Measurements from ENCODE around the gene SLC29A2.

Gene SLC29A2

GRCh38 chr11:66338276-66339161 lies 33.0 kb downstream of the SLC29A2 start:
- no peak for DNase-seq
- in situ Hi-C loops (cut with HindIII; ENCODE audit: low pct_ligation_motif_present, low pct_unique_long_range_greater_than_20kb, low sequenced_read_pairs): no loop called here

DNA sequence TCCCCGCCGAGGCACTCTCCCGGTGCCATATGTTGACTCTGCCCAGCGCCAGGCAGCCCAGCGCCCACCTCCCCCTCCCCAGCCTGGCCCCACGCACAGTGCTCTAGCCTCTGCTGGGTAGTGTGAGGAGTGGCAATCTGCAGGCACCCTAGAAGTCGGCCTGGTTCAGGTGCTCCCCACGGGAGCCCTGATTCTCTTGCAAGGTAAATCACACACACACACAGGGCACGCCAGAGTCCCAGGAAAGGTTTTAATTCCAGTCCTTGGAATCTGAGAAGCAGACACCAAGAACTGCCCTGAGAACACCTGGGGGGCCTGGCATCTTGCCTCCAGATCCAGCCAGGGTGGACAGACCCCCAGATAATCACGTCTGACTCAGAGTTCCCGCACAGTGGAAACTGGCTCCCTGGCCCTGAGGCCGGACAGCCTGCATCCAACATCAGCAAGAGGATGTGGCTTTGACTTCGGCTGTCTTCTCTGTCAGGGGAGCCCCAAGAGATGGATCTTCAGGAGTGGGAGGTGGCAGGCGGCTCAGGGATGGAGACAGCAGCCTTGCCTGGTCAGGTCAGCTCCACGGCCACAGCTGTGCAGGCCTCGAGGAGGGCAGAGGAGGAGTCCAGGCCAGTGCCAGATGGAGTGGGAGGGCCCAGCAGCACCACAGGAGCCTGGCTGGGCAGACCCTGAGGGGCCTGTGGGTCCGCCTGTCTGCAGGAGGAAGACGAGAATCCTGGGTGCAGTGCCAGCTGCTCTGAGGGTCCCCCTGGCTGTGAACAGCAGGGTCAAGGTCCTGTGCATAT lies 34.3 kb downstream of the SLC29A2 start:
- no peak for DNase-seq
- in situ Hi-C loops (cut with HindIII; ENCODE audit: low pct_ligation_motif_present, low pct_unique_long_range_greater_than_20kb, low sequenced_read_pairs): no loop called here

DNA sequence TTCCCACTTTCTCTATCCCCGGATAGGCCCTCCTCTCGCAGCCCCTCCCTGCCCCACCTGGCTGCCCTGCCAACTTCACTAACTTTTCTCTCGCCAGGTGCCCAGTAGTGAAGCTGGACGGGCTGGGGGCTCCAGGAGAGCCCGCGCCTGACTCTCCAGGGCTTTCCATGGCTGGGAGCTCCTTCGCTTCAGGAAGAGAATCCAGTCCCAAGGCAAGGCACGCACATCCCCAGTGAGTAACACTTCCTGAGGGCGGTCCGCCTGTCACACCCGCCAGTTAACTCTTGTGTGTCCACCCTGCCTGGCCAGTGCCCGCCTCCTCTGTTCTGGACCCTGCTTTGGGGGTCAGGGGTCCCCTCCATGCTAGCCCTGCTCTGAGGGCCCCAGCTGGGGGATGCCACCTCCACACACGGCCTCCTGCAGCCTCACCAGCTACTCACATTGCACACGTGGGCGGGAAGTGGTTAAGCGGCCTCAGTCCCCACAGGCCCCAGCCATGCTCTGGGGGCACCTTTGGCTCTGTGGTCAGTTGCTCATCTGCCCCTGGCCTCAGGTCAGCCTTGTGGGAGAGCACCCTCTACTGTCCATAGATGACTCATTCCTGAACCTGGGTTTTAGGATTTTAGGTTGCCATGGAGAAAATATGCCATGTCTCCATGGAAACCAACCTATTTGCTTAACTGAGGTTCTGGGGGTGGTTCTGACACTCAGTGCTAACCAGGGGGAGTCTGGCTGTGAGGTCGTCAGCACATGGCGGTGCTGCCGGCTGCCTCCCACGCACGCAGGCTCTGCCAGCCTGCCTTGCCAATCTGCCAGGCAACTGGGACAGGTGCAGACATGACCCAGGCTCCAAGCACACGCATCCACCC lies 35.1 kb downstream of the SLC29A2 start, which contains the start of gene RIN1:
TSS of gene RIN1 (minus strand) at position 201 of the 869 bp plus-strand sequence. CDS start at position 169, 32 bp downstream.
- peak; percentile 96 for DNase-seq
- in situ Hi-C loops (cut with HindIII; ENCODE audit: low pct_ligation_motif_present, low pct_unique_long_range_greater_than_20kb, low sequenced_read_pairs): no loop called here

GRCh38 chr11:66335531-66336233 lies 35.9 kb downstream of the SLC29A2 start:
- in situ Hi-C loops (cut with HindIII; ENCODE audit: low pct_ligation_motif_present, low pct_unique_long_range_greater_than_20kb, low sequenced_read_pairs): no loop called here
- peak; percentile 57 for DNase-seq

GRCh38 chr11:66334605-66335442 lies 36.7 kb downstream of the SLC29A2 start:
- in situ Hi-C loops (cut with HindIII; ENCODE audit: low pct_ligation_motif_present, low pct_unique_long_range_greater_than_20kb, low sequenced_read_pairs): no loop called here
- DNase-seq: no peak

DNA sequence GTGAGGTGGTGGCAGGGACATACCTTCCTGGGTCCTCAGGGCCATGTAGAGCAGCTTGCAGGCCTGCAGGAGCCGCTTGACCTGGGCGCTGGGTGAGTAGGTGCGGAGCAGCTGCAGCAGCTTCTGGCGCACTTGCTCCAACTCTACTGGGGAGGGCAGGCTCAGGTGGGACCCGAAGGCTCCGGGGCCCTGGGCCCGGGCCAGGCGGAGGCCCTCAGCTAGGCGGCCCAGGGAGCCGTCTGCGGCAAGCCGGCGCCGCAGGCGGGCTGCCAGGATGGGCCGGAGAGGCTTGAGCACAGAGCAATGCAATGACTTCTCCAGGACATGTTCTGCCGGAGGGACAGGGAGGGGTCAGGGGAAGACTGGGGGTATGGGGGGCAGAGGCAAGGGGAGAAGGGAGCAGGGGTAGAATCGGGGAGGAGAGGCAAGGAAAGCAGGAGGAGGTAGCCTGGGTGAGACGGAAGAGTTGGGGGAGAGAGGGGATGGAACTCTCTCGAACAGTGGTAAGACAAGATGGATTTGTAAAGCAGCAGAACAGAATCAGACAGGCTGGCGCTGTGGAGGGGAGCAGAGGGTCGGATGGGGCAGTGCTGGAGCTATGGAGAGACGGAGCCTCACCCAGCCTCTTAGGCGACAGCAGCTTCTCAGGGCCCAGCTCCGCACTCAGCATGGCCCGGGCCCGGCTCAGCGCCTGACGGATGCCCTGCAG lies 37.5 kb downstream of the SLC29A2 start:
- no peak for DNase-seq
- in situ Hi-C loops (cut with HindIII; ENCODE audit: low pct_ligation_motif_present, low pct_unique_long_range_greater_than_20kb, low sequenced_read_pairs): no loop called here

GRCh38 chr11:66333220-66333877 lies 38.2 kb downstream of the SLC29A2 start:
- no peak for DNase-seq
- in situ Hi-C loops (cut with HindIII; ENCODE audit: low pct_ligation_motif_present, low pct_unique_long_range_greater_than_20kb, low sequenced_read_pairs): no loop called here

DNA sequence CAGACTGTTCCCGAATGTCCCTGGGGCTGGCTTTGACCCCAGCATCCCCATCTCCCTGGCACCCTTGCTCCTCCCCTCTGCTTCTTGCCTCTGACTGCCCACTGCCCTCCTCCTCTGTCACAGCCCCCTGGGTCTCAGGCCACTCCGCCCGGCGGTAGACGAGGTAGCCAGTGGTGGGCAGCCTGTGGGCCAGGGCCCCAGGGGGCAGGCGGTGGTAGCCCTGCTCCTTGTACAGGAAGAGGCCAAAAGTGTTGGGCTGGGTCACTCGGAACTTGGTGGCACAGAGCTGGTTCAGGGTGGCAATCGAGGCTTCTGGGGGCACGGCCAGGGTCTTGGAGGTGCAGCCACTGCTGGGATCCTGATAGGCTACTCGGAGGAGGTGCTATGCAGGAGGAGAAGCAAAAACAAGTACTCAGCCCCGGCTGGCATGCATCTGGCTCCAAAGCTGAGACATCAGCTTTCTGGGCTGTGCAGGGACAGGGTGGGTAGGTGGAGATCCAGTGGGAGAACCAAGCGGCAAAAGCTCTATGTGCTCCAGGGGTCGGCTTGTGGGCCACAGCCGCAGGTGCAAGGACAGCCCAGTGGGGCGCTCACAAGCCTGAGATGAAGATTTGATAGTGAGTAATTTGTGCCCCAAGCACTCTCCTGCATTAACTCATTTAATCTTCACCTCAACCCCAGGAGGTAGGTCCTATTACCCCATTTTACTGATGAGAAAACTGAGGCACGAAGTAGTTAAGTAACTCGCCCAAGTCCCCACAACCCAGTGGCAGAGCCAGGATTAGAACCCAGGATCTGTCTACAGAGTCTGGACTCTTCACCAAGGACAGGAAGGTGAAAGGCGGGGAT lies 39.0 kb downstream of the SLC29A2 start:
- no peak for DNase-seq
- in situ Hi-C loops (cut with HindIII; ENCODE audit: low pct_ligation_motif_present, low pct_unique_long_range_greater_than_20kb, low sequenced_read_pairs): no loop called here

- no peak for DNase-seq
- in situ Hi-C loops (cut with HindIII; ENCODE audit: low pct_ligation_motif_present, low pct_unique_long_range_greater_than_20kb, low sequenced_read_pairs): no loop called here
These were observed 39.8 kb downstream of the SLC29A2 start for GRCh38 chr11:66331542-66332370.

- in situ Hi-C loops (cut with HindIII; ENCODE audit: low pct_ligation_motif_present, low pct_unique_long_range_greater_than_20kb, low sequenced_read_pairs): no loop called here
- no peak for DNase-seq
These were observed 40.6 kb downstream of the SLC29A2 start for GRCh38 chr11:66330931-66331330.

- no peak for DNase-seq
These were observed 42.3 kb downstream of the SLC29A2 start for GRCh38 chr11:66329165-66329673.

GRCh38 chr11:66328302-66329144 lies 43.0 kb downstream of the SLC29A2 start:
- DNase-seq: peak; percentile 69
- in situ Hi-C loops (cut with HindIII; ENCODE audit: low pct_ligation_motif_present, low pct_unique_long_range_greater_than_20kb, low sequenced_read_pairs): no loop called here

More at GRCh38 chr11:66329165-66329673, 42.3 kb downstream of the SLC29A2 start:
- in situ Hi-C loops (cut with HindIII; ENCODE audit: low pct_ligation_motif_present, low pct_unique_long_range_greater_than_20kb, low sequenced_read_pairs): no loop called here

DNA sequence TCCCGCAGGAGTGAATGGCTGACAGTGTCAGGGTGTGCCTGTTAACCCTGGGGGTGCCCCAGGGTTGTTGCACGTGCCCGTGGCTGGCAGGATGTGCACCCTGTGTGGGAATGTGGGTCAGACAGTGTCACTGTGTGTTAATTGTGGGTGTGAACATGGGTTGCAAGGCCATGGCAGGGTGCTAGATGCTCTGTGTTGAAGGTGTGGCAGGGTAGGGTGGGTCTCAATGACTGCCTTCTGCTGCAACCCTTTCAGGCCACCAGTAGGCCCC lies 43.6 kb downstream of the SLC29A2 start:
- in situ Hi-C loops (cut with HindIII; ENCODE audit: low pct_ligation_motif_present, low pct_unique_long_range_greater_than_20kb, low sequenced_read_pairs): no loop called here
- DNase-seq: no peak
